Activated T-cell treated with anti-CD3 and anti-CD28 coated beads for 1 hour (primary cell): Measurements from ENCODE around the gene EPM2AIP1.
"Not testable (repeated sequence)": the region's sequence is repeated elsewhere in the genome, so short reads cannot be mapped to it uniquely, and the experiment has no call there.

Source experiments
- DNase-seq: peaks from one replicate; pipeline ENCODE4 v3.0.0-alpha.2; 2020; ENCODE audit warnings: low read depth

EPM2AIP1 gene

DNA sequence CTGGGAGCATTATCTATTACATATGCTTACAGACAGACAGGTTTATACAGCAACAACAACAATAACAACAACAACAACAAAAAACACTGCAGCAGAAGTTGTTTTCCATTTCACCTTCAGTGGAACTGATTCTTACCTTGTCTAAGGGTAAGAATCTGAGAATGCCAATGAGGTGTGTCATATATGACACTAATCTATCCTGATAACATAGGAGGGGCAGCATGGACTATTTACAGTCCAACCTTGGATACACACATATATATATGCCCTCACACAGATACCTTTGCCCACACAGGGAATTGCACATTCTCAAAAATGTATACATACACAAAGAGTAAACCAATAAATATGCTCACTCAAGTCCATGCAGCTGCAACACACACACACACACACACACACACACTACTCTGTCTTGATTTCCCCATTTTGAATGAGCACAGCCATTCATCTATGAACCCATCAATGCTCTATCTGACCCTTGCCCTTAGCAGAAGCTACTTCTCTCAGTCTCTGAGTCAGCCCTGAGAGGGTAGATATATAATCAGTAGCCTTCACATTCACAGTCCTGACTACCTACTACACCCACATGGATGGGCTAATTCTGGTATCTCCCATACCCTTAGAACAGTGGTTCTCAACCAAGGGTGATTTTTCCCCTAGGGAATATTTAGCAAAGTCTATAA, 38.3 kb downstream of the EPM2AIP1 start:
- no peak for DNase-seq

- not testable (repeated sequence) for DNase-seq
Observed at GRCh38 chr3:36947814-36948213, 45.1 kb downstream of the EPM2AIP1 start.

DNA sequence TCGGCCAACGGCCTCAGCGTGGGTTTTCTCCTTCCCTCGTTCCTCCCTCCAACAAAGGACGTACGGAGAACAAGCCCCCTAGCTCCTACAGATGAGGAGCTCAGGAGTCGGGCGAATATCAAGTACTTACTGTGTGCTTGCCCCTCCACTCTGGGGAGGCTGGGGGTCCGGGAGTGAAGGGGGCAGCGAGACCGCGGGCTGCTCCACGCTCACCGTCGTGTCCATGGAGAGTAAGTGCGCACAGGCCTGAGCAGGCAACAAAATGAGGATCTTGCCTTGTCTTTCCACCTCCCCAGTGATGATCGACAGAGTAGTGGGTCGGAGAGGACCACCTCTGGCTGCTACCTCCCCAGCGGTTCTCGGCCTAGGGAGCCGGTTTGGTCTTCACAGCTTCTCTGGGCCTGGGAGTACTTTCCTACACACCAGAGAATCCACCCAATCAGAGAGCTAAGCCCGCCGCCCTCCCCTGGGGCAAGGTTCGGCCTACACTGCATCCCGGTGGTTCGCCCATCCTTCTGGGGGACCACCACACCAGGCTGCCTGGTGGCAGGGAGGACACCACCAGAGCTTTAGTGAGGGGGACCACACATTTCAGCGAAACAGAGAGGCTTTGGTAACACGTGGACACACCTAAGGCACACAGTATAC, 47.5 kb downstream of the EPM2AIP1 start:
- no peak for DNase-seq

DNA sequence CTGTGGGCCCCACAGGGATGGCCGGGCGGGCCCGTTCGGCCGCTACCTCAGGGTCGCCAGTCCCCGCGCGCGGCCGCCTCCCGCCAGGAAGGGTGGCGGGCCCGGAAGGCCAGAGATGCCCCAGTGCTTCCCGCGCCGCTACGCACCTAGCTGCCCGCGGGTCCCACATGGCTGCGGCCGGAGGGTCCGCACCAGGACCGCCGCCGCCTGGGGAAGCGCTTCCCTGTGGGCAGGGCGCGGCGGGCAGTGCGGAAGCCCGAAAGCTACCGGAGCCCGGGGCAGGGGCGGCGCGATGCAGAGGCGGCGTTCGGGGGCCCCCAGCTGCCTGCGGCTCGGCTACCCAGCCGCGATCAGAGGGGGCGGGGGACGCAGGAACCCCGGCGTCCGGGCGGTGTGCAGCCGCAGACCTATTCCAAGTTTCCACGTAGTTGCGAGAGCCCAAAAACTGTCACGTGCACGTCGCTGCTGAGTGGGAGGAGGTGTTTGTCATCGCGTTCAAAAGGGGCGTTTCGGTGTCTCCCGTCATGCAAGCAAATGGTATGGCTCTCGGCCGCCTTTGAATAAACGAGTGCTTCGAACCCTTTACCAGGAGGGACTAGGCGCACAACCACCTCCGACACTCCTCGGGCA, 48.2 kb downstream of the EPM2AIP1 start, which contains the start of gene TRANK1:
Gene TRANK1 (minus strand): TSS at position 414 of the 630 bp plus-strand sequence. CDS start 245 bp downstream, at position 169.
- peak; percentile 61 for DNase-seq

- DNase-seq = peak; percentile 10
Observed at GRCh38 chr3:36944012-36944640, 48.8 kb downstream of the EPM2AIP1 start.

GRCh38 chr3:36943601-36944000, 49.3 kb downstream of the EPM2AIP1 start:
- no peak for DNase-seq

DNA sequence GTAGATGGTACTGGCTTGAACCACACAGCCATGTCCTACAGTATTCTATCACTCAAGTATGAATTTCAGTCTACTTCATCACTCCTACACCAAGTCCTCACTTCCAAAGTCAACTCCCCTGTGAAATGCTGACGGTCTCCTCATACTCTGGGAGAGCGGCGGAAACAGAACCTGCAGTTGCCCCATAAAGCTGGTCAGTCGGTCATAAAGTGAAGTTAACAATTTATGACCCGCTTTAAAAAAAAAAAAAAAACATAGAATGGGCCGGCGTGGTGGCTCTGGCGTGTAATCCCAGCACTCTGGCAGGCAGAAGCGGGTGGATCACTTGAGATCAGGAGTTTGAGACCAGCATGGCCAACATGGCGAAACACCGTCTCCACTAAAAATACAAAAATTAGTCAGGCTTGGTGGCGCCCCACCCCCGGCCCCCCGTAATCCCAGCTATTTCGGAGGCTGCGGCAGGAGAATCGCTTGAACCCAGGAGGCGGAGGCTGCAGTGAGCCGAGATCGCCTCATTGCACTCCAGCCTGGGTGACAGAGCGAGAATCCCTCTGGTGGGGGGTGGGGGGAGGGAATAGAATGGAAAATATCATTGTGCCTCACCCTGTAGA, 50.2 kb downstream of the EPM2AIP1 start:
- no peak for DNase-seq

GRCh38 chr3:36941658-36942057, 51.3 kb downstream of the EPM2AIP1 start:
- no peak for DNase-seq

GRCh38 chr3:36941162-36941561, 51.8 kb downstream of the EPM2AIP1 start:
- no peak for DNase-seq

GRCh38 chr3:36937492-36937891, 55.4 kb downstream of the EPM2AIP1 start:
- DNase-seq = no peak
